Activated naive CD4-positive, alpha-beta T cell treated with anti-CD3 and anti-CD28 coated beads, Interleukin-2, amount 50 U/mL, for 24 hours (primary cell): ENCODE measurements around the gene STAG3.
A peak's percentile ranks its signal among the peaks of the same experiment; 100 is the strongest.
"Not testable (repeated sequence)": the region's sequence is repeated elsewhere in the genome, so short reads cannot be mapped to it uniquely, and the experiment has no call there.

ENCODE experiments used
- H3K27ac Mint-ChIP-seq: one replicate; pipeline ENCODE4 v1.8.0; 2021; ENCODE audit warnings: mild to moderate bottlenecking, mixed read lengths
- H3K27me3 Mint-ChIP-seq: one replicate; pipeline ENCODE4 v1.8.0; 2021; ENCODE audit warnings: mixed read lengths
- H3K36me3 Mint-ChIP-seq: one replicate; pipeline ENCODE4 v1.8.0; 2021; ENCODE audit warnings: mixed read lengths
- H3K4me1 Mint-ChIP-seq: one replicate; pipeline ENCODE4 v1.8.0; 2021; ENCODE audit warnings: mixed read lengths
- H3K4me3 Mint-ChIP-seq: one replicate; pipeline ENCODE4 v1.8.0; 2021; ENCODE audit warnings: mild to moderate bottlenecking, mixed read lengths
- H3K9me3 Mint-ChIP-seq: one replicate; pipeline ENCODE4 v1.8.0; 2021; ENCODE audit warnings: mixed read lengths

The STAG3 gene

GRCh38 chr7:100239975-100240374, 62.3 kb downstream of the STAG3 start:
- H3K27me3 Mint-ChIP-seq, H3K4me3 Mint-ChIP-seq, H3K36me3 Mint-ChIP-seq, H3K9me3 Mint-ChIP-seq: not testable (repeated sequence)
- H3K27ac Mint-ChIP-seq: peak overlapping the region; percentile 55
- peaks cover 42% of the 10 kb centered on the region for H3K4me1 Mint-ChIP-seq

GRCh38 chr7:100243385-100243784, 65.7 kb downstream of the STAG3 start:
- Mint-ChIP-seq H3K27ac (peak overlapping the region; percentile 98), H3K4me1 (peaks cover 36% of the 10 kb centered on the region), H3K4me3 (peak overlapping the region; percentile 57)
- not testable (repeated sequence) for H3K27me3 Mint-ChIP-seq, H3K9me3 Mint-ChIP-seq, H3K36me3 Mint-ChIP-seq

- H3K27ac Mint-ChIP-seq: peak overlapping the region; percentile 46
- peaks cover 22% of the 10 kb centered on the region for H3K4me1 Mint-ChIP-seq
- not testable (repeated sequence) for H3K27me3 Mint-ChIP-seq, H3K4me3 Mint-ChIP-seq, H3K9me3 Mint-ChIP-seq, H3K36me3 Mint-ChIP-seq
These were observed 67.4 kb downstream of the STAG3 start for GRCh38 chr7:100244988-100245605.

- not testable (repeated sequence) for H3K4me3 Mint-ChIP-seq, H3K36me3 Mint-ChIP-seq, H3K9me3 Mint-ChIP-seq, H3K27me3 Mint-ChIP-seq
- peak overlapping the region; percentile 39 for H3K27ac Mint-ChIP-seq
- peaks cover 21% of the 10 kb centered on the region for H3K4me1 Mint-ChIP-seq
These were observed 68.6 kb downstream of the STAG3 start for GRCh38 chr7:100246121-100246864.

GRCh38 chr7:100246865-100247137, 69.1 kb downstream of the STAG3 start:
- not testable (repeated sequence) for H3K27me3 Mint-ChIP-seq, H3K9me3 Mint-ChIP-seq, H3K36me3 Mint-ChIP-seq, H3K27ac Mint-ChIP-seq, H3K4me3 Mint-ChIP-seq
- H3K4me1 Mint-ChIP-seq: peaks cover 21% of the 10 kb centered on the region

- peaks cover 21% of the 10 kb centered on the region for H3K4me1 Mint-ChIP-seq
- no peaks in the 10 kb centered on the region for H3K36me3 Mint-ChIP-seq
- no peaks in the 10 kb centered on the region for H3K9me3 Mint-ChIP-seq
- H3K27ac Mint-ChIP-seq: no peak overlapping the region
- H3K27me3 Mint-ChIP-seq: no peaks in the 10 kb centered on the region
- H3K4me3 Mint-ChIP-seq: no peak overlapping the region
These were observed 69.5 kb downstream of the STAG3 start for GRCh38 chr7:100247152-100247757.

GRCh38 chr7:100248483-100248882, 70.8 kb downstream of the STAG3 start:
- Mint-ChIP-seq H3K36me3 (no peaks in the 10 kb centered on the region), H3K4me3 (no peak overlapping the region), H3K9me3 (no peaks in the 10 kb centered on the region), H3K4me1 (peaks cover 11% of the 10 kb centered on the region), H3K27ac (no peak overlapping the region), H3K27me3 (no peaks in the 10 kb centered on the region)

- H3K27me3 Mint-ChIP-seq: no peaks in the 10 kb centered on the region
- H3K36me3 Mint-ChIP-seq: no peaks in the 10 kb centered on the region
- no peak overlapping the region for H3K27ac Mint-ChIP-seq
- no peaks in the 10 kb centered on the region for H3K9me3 Mint-ChIP-seq
- H3K4me1 Mint-ChIP-seq: no peaks in the 10 kb centered on the region
- no peak overlapping the region for H3K4me3 Mint-ChIP-seq
These were observed 79.3 kb downstream of the STAG3 start for GRCh38 chr7:100257017-100257416.

- H3K9me3 Mint-ChIP-seq, H3K27ac Mint-ChIP-seq, H3K36me3 Mint-ChIP-seq, H3K4me1 Mint-ChIP-seq, H3K4me3 Mint-ChIP-seq, H3K27me3 Mint-ChIP-seq: not testable (repeated sequence)
These were observed 82.3 kb downstream of the STAG3 start for GRCh38 chr7:100259984-100260383.

- not testable (repeated sequence) for H3K27me3 Mint-ChIP-seq, H3K36me3 Mint-ChIP-seq, H3K4me3 Mint-ChIP-seq, H3K27ac Mint-ChIP-seq, H3K4me1 Mint-ChIP-seq, H3K9me3 Mint-ChIP-seq
These were observed 85.2 kb downstream of the STAG3 start for GRCh38 chr7:100262896-100263295.
